ENCODE measurements around the gene NCCRP1.

The NCCRP1 gene, protein sequence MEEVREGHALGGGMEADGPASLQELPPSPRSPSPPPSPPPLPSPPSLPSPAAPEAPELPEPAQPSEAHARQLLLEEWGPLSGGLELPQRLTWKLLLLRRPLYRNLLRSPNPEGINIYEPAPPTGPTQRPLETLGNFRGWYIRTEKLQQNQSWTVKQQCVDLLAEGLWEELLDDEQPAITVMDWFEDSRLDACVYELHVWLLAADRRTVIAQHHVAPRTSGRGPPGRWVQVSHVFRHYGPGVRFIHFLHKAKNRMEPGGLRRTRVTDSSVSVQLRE

DNA sequence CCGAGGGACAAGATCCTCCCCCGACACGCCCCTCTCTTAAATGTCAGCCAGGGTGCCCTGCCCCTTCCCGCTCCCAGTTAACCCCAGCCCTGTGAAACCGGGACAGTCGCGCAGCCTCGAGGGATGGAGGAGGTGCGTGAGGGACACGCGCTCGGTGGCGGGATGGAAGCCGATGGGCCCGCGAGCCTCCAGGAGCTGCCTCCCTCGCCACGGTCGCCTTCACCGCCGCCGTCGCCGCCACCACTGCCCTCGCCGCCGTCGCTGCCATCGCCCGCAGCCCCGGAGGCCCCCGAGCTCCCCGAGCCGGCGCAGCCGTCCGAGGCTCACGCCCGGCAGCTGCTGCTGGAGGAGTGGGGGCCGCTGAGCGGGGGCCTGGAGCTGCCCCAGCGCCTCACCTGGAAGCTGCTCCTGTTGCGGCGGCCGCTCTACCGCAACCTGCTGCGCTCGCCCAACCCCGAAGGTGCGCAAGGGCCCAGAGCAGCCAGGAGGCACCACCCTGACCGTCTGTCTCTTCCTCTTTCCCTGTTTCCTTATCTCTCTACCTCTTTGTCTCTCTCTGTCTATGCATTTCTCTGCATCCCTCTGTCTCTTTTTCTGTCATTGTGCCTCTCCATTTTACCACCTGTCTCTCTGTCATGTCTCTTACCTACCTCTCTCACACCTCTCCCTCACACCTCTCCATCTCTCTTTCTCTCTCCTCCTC is at the start of gene NCCRP1:
TSS of gene NCCRP1 (plus strand) at position 105 of the 703 bp plus-strand sequence. CDS start at position 124, 19 bp downstream.
- peak; percentile 31 for DNase-seq

DNA sequence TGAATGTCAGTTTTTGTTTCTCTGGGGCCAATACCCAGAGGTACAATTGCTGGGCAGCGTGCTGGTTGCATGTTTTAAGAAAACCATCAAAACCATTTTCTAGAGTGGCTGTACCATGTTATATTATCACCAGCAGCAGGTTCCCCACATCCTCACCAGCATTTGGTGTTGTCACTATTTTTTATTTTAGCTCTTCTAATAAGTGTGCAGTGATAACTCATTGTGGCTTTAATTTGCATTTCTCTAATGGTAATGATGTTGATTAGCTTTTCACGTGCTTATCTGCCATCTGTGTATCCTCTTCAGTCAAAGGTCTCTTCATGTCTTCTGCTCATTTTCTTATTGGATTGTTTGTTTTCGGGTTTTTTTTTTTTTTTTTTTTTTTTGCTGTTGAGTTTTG is 49.3 kb upstream of the NCCRP1 start:
- DNase-seq = no peak

DNA sequence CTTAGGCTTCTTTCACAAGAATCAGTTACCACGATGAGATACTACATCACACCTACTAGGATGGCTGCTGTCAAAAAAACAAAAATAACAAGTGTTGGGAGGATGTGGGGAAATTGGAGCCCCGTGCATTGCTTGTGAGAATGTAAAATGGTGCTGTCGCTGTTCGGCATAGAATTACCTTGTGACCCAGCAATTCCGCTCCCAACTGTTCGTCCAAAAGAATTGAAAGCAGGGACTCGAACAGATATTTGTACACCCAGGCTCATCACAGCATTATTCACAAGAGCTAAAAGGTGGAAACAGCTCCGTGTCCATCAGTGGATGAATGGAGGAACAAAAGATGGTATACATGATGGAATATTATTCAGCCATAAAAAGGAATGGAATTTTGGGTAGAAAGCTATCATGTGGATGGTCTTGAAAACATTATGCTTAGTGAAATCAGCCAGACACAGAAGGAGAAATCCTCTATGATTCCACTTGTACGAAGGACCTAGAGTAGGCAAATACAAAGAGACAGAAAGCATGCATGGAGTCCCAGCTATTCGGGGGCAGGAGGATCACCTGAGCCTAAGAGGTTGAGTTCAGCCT is 47.7 kb upstream of the NCCRP1 start:
- no peak for DNase-seq

DNA sequence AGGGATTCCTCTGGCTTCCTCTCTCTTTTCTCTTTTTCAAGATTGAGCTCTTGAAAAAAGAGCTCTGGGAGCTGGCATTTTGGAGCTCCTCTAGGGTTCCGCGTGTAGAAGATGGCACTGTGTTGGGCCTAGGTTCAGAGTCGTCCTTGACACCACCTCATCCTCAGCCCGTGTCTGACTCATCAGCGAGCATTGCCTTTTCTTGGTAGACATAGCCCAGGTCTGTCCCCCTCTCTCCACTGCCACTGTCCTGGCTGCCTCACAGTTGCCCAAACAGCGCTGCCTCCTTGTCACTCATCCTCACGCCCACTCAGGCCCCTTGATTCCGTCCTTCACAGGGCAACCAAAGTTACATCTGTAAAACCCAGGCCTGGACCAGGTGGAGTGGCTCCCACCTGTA is 46.5 kb upstream of the NCCRP1 start:
- DNase-seq = no peak

DNA sequence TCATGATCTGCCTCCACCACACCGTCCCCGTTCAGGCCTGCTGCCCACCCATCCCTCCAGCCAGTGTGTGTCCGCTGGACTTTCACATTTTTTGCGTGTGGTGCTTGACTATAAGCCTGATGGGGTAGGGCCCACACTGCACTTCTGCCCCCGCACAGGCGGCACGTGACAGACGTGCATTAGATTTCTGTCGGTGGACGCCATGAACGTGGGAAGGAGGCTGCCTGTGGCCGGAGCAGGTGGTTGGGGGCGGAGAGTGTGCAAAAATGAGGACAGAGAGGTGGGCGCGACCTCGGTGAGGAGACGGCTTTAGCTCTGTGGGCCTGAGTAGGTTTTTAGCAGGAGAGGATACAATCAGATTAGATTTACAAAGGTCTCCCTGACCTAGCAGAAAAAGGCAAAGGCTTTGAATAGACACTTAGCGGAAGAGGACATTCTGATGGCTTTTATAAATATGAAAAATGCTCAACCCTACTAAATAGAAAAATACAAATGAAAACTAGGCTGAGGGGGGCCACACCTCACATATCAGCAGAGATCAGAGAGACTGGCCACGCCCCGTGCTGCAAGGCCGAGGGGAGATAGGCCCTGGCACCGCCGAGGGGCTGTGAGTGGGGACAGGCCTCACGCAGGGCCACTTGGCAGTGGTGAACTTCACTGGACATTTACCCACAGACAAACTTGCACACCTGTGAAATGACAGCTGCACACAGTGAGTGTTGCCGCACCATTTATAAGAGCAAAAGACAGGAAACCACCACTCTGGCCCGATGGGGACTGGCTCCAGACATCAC is 45.8 kb upstream of the NCCRP1 start:
- DNase-seq = no peak

DNA sequence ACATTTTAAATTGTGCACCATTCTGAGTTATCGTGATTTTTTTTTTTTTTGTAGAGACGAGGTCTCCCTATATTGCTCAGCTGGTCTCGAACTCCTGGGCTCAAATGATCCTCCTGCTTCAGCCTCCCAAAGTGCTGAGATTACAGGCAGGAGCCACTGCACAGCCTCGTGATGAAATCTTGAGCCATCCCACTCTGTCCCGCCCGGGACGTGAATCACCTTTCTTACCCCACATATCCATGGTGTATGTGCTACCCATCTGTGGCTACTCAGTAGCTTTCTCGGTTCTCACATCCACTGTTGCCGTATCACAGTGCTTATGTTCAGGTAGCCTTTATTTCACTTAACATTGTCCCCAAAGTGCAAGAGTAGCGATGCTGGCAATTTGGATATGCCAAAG is 44.7 kb upstream of the NCCRP1 start:
- no peak for DNase-seq

DNA sequence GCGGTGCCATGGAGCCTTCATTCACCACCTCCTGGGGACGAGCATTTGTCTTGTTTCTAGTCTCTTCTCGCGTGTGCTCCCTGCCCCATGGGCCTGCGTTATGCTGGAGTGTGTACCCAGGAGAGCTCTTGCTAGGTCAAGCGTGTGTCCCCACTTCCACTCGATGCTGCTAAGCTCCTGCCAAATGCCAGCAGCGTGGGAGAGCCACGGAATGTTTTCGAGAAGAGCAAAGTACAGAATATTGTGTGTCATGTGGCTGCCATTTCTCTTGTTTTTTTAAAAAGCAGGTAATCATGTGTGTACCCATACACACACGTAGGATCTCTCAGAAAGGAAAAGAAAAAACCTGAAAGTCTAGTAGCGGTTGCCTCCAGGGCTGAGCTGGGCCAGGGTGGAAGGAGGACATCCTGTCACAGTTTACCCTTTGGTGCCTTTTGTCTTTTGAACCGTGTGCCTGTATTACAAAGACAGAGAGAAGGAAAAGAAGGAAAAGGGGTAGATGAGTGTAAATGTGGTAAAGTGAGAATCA is 42.6 kb upstream of the NCCRP1 start:
- DNase-seq = no peak

DNA sequence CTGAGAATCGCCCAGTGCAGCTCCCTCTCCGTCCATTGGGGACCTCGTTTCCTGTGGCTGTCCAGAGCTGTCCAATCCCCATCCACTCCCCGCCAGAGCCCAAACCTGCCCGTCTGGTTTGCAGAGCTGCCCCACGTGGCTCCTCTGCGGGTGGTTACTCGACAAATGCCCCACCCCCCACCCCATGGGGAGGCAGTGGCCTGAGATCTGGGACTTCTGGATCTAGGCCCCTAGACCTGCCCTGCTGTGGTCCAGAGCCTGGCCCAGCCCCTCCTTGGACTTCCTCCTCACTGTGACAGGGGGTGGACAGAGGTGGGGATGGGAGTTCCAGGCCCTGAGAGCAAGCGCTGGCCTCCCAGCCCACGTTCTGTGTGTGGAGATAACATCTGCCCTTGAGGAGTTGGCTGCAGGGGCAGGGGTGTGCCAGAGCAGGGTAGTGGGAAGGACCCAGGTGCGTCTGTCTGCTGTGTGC is 42.1 kb upstream of the NCCRP1 start:
- DNase-seq = no peak

DNA sequence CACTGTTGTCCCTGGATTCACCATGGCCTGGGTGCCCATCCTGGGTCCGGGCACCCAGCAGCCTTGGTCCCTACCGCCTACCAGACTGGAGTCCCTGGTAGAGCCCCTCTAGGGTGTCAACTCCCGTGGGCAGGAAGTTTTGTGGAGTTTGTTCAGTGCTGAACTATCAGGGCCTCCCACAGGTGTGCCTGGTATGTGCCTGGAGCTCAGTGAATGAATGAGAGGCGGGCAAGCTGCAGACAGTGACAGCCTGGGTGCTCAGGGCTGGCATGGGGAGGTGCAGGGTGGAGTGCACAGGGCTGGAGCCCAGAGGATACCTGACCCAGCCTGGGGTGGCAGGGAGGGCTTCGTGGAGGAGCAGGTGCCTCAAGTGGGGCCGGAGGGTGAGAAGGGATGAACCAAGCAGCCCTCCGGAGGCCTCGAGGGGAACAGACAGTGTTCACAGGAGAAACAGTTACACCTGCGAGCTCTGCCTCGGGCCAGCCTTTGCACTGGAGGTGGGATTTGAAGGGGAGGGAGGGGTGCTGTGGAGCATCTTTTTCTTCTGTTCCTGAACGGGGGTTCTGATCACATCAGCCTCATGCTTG is 41.6 kb upstream of the NCCRP1 start:
- DNase-seq = no peak

DNA sequence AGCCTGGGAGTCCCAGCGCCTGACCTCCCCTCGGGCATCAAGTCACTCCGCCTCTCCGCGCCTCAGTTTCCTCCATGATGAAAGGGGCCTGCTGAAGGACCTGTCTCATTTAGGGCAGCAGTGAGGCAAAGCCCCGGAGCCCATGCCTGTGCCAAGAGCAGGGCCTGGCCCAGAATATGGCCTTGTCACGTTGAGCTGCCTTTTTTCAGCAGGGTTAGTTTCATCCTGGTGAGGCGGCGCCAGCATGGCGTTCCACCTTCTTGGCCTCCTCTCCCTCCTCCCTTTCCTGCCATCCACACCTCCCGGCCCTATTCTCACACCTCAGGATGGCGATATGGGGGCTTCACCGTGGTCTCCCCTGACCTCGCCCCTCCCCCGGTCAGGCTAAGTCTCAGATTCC is 41.0 kb upstream of the NCCRP1 start:
- no peak for DNase-seq

DNA sequence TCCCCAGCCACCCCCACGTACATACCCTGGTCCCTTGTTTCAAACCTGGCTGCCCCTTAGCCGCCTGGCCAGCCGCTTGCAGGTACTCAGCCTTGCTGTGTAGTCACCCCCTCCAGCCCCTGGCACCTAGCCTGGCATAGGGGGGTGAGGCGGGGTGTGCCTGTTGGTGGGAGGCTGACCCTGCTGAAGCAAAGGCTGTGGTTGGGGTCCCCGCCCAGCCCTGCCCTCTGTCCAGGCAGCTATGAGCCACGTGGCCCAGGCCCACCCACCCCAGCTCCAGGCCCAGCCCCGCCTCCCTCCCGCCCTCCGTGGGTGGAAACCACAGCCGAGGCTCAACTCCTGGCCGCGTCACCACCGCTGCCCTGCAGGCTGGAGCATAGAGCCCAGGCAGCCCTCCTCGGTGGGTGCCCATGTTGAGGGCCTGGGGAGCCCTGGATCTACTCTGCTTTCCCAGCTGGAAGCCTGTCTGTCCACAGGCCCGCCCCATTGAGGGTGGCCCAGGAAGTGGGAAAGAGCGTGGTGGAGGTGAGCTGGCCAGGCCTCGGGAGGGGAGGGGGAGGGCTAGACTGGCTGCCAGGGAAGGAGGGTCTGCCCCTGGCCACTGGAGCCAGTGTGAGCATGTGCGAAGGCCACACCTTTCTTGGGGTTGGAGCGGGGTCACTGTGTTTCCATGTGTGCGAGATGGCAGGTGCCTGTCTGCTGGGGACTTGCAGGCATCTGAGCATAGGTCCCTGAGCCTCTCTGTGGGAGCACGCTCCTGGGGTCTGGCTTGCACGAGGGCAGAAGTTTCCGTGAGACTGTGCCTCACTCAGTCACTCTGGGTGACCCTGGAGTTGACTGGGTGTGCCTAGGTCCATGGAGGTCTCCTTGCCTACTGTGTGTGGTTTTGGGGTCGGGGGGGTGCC is 40.2 kb upstream of the NCCRP1 start:
- no peak for DNase-seq

DNA sequence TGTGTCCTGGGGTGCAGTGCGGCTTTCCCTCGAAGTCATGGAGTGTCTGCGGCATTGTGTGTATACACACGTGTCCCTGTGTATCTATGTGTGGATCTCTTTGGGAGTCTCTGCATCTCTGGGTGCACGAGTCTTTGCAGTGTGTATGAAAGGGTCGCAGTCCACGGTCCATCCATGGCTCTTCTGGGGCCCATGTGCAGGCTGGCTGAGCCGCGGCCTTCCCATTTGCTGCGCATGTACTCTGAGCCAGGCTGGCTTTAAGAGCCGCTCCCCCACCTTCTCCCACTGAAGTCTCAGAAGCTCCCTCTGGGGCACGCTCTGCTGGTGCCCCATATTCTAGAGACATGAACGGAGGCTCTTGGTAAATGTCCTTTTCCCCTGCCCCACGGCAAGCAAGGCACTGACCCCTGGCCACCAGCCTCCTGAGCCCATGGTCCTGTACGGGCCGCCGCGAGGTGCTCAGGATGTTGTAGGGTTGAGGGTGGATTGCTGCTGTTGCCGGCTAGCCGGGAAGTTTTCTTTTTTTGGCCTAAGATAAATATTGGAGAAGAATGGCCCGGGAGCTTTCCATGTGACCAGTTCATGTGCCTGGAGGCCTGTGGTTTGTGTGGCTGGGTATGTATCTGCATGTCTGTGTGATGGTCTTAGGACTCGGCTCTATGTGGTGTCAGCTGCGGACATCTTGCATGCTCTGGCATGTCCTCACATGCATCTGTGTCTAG is 39.3 kb upstream of the NCCRP1 start:
- no peak for DNase-seq

DNA sequence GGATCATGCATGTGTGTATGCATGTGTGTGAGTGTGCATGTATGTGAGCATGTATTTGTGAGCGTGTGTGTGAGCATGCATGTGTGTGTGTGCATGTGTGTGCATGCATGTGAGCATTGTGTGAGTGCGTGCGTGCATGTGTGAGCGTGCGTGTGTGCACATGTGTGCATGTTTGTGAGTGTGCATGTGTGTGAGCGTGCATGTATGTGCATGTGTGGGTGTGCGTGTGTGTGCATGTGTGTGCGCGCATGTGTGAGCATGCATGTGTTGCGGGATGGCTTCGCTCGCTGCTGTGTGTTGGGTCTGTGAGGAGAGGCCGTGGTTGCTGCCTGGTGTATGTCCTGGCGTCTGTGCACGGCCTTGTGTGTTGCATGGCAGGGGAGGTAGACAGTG is 38.8 kb upstream of the NCCRP1 start:
- DNase-seq = no peak

DNA sequence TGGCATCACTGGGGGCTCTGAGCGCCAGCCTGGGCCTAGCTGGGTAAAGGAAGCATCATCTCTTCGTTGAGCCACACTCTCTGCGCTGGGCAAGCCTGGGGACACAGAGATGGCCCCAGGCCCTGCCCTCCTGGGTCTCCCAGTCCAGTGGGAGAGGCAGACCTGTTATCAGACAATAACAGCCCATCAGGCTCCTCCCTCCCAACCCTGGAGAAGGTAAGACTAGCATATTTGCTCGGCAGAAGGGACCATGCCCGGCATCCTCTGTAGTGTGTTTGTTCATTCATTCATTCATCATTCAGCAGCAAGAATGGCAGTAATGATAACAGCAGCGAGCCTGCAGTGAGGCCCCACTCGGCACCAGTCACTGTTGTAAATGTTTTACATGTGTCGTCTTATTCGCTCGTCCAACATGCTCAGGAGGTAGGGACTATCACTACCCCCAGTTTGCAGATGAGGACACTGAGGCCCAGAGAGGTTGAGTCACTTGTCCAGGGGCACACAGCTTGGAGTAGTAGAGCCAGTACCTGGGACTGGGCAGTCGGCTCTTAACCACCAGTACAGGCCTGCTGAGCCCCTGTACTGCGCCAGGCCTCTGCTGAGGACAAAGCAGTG is 38.0 kb upstream of the NCCRP1 start:
- DNase-seq = no peak

DNA sequence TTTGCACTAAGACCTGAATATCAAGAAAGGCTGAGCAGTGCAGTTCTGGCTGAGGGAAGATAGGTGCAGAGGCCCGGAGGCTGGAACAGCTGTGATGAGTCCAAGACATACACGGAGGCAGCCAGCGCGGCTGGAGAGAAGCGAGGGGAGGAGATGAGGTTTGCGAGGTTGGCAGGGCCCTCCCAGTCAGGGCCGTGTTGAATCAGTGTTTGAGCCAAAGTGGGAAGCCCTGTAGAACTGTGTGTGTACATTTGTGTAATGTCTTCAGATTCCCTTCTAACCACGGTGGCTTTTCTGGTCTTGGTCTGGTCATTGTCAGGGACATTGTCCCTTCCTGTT is 36.3 kb upstream of the NCCRP1 start:
- no peak for DNase-seq

DNA sequence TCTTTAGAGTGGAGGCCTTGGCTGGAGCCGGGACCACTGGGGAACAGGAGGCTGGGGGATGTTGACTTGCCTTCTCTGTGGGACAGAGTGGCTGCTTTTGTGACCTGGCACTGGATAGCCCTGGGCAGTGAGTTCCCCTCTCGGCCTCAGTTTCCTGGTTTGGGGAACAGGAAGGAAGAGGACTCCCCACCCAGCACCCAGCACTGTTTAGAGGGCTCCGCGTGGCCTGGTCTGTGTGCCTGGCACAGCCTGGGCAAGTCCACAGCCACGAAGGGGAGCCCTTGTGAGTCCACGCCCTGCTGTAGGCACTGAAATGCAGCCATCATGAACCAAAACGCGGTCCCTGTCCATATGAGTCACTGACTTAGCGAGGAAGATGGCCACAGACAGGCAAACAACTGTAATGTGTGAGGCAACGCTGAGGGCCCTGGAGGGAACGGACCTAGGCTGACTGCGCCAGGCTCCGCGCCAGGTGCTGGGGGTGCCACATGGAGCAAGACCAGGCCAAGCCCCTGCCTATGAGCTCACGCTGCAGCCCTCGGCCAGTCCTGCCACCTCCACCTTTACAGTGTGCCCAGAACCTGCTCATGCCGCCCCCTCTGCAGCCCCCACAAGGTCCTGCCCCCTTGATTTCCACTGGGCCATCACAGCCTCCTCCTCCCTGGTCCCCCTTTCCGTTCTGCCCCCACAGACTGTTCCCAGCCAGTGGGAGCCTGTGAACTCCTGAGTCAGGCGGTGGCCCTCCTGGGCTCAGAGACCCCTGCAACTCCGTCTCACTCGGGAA is 35.7 kb upstream of the NCCRP1 start:
- no peak for DNase-seq

DNA sequence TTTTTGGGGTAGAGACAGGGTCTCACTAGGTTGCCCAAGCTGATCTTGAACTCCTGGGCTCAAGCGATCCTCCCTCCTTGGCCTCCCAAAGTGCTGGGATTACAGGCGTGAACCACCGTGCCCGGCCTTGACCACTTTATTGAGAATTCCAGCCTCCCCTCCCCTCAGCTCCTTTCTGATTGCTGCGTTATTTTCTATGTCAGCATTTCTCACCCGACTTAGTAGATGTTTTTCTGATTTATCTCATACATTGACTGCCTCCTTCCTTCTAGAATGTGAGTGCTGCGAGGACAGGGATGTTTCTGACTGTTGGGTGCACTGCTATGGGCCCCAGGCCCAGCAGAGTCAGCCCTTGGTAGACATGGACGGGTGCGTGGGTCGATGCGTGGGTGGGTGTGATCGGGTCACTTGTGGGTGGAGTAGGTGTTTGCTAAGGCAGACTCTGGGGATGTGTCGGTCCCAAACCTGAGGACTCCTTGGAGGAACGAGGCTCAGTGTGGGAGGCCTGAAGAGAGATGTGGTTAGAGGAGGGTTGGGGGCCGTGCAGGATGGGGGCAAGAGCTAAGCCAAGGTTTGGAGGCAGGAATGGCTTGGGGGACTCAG is 34.2 kb upstream of the NCCRP1 start:
- DNase-seq = no peak

DNA sequence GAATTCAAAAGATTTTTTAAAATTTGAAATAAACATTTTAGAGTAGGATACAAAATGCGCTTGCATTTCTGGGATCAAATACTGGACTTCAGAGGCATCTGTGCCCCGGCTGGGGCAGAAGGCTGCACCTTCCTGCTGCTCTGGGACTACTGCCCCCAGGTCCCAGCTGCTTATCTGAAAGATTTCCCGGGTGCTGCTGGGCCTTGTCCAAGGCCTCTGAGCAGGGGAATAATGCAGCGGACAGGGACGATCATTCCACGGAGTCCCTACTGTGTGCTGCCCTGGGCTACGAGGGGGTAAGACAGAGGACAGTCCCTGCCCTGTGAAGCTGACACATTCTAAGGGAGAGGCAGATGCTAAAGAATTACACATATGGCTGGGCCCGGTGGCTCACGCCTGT is 33.1 kb upstream of the NCCRP1 start:
- DNase-seq = no peak

DNA sequence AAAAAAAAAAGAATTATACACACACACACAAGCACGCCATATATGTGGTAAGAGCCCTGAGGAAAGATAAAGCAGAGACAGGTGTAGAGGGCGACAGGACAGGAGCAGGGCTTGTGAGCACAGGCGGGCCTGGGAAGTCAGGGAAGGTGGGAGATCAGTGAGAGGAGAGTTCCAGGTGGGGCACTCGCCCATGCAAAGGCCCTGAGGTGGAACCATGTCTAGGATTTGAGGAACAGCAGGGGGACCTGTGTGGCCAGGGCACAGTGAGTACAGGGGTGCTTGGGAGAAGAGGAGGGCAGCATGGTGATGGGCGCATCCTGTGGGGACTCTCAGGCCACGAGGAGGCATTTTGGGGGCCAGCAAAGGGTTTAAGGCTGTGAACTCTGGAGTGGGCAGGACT is 32.5 kb upstream of the NCCRP1 start:
- DNase-seq = no peak
